IgD-negative memory B cell (primary cell): ENCODE results near the gene TREM1. TPM values are rescaled to one million over a fixed set of nuclear protein-coding genes. Genes with fewer than 3 reads are reported as not detected.

Experiments used
- H3K27ac Mint-ChIP-seq, 3 donors: one replicate each; pipeline ENCODE4 v1.8.0; 2020 to 2022; ENCODE audit warnings: mild to moderate bottlenecking in 3 of 3, mixed read lengths in 3 of 3, moderate library complexity in 1 of 3
- H3K27me3 Mint-ChIP-seq: one replicate; pipeline ENCODE4 v1.8.0; 2021; ENCODE audit warnings: mixed read lengths
- H3K36me3 Mint-ChIP-seq: one replicate; pipeline ENCODE4 v1.8.0; 2020; ENCODE audit warnings: mild to moderate bottlenecking, mixed read lengths
- H3K4me1 Mint-ChIP-seq, 3 donors: one replicate each; pipeline ENCODE4 v1.8.0; 2020 to 2022; ENCODE audit warnings: mixed read lengths in 3 of 3, mild to moderate bottlenecking in 1 of 3
- H3K4me3 Mint-ChIP-seq, 4 donors: one replicate each; pipeline ENCODE4 v1.8.0; 2020 to 2022; ENCODE audit warnings: mild to moderate bottlenecking in 4 of 4, mixed read lengths in 4 of 4, moderate library complexity in 3 of 4
- H3K9me3 Mint-ChIP-seq, 3 donors: one replicate each; pipeline ENCODE4 v1.8.0; 2020 to 2021; ENCODE audit warnings: mixed read lengths in 3 of 3, mild to moderate bottlenecking in 1 of 3
- polyA plus RNA-seq: library from polyadenylated mRNA; unstranded; fragments of 300-500 nt; fragmentation: Illumina TruSeq; gene quantifications from one replicate; pipeline ENCODE4 v1.2.3, GENCODE V29; 2021

The TREM1 gene
- polyA plus RNA-seq, 1 donor from 2014 or later: 0.58 TPM

DNA sequence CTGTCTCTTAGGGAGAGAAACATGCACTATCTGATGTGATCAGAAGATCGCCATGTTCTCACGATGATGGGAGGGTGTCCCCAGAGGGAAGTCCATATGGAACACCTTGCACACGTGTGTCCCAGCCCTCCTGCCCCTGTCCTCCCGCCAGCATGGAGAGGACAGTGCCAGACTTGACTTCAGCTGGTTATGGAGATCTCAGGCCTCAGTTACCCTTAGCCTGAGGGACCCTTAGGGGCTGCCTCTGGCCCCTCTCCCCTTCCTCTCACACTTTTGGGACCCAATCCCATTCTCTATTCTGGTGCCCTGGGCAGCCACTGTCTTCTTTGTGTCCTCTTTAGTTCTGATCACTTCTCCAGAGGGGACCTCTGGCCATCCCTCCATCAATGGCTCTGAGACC lies 56.8 kb downstream of the TREM1 start:
- H3K4me1 Mint-ChIP-seq: peaks cover 0 to 11% (median 3%) of the 10 kb centered on the region in 3 donors

DNA sequence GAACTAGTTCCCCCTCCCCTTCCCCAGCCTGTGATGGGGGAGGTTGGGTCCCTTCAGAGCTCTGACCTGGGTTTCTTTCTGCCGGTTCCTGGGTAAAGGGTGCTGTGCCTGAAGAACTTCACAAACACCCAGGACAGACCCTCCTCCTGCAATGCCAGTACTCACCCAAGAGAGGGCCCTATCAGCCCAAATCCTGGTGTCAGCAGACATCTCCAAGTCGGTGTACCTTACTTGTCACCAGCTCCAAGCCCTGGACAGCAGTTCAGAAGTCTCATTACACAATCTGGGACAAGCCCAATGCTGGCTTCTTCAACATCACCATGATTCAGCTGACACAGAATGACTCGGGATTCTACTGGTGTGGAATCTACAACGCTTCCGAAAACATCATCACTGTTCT lies 57.9 kb downstream of the TREM1 start:
- peaks cover 3% of the 10 kb centered on the region for H3K36me3 Mint-ChIP-seq
- peaks cover 0 to 11% (median 3%) of the 10 kb centered on the region in 3 donors for H3K4me1 Mint-ChIP-seq
- peak overlapping the region in 1 of 4 donors; percentile 44 for H3K4me3 Mint-ChIP-seq
- peaks cover 11% of the 10 kb centered on the region for H3K27me3 Mint-ChIP-seq
- no peak overlapping the region for H3K27ac Mint-ChIP-seq
- H3K9me3 Mint-ChIP-seq: no peaks in the 10 kb centered on the region

More for the DNA sequence above, 56.8 kb downstream of the TREM1 start:
- Mint-ChIP-seq H3K4me3 (no peak overlapping the region), H3K9me3 (no peaks in the 10 kb centered on the region), H3K27ac (no peak overlapping the region), H3K27me3 (peaks cover 11% of the 10 kb centered on the region), H3K36me3 (peaks cover 3% of the 10 kb centered on the region)

DNA sequence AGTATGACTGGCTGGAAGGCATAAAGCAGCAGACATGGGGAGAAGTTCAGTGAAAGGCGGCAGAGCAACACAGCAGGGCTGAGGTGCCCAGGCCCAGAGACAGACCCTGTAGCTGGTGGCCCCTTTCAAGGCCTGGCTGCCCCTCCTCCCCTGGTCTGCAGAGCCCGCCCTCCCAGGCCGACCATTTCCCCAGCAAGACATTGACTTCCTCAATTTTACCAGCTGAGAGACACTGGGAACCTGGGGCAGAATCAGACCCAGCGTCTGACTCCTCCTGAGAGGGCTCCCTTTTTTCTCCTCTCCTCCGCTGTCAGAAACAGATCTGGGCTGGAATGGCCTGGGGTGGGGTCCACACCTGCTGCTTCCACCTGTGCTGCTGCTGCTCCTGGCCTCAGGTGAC lies 58.4 kb downstream of the TREM1 start, which contains the start of gene TREML4:
Gene TREML4 (plus strand): TSS at position 254 of the 400 bp plus-strand sequence. CDS start 79 bp downstream, at position 333.
- Mint-ChIP-seq H3K27ac (no peak within 1 kb of the TSS), H3K27me3 (peaks cover 11% of the 10 kb centered on the region), H3K36me3 (peaks cover 3% of the 10 kb centered on the region), H3K9me3 (no peaks in the 10 kb centered on the region), H3K4me3 (peak within 1 kb of the TSS in 2 of 4 donors; percentile 44 to 68), H3K4me1 (peaks cover 0 to 11% (median 3%) of the 10 kb centered on the region in 3 donors)

DNA sequence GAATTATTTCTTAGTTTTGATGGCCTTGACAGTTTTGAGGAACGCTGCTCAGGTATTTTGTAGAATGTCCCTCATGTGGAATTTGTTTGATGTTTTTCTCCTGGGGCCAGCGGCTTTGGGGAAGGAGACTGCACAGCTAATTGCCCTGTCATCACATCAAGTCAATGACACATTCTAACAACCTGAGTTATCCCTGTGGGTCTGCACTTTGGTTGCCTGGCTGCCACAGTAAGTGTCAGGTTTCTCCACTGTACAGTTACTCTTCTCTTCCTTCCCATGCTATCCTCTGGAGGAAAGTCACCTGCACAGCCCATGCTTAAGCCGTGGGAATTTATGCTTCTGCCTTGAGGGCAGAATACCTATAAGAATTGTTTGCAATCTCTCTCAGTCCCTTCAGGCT lies 59.7 kb downstream of the TREM1 start:
- peaks cover 0 to 11% (median 3%) of the 10 kb centered on the region in 3 donors for H3K4me1 Mint-ChIP-seq

DNA sequence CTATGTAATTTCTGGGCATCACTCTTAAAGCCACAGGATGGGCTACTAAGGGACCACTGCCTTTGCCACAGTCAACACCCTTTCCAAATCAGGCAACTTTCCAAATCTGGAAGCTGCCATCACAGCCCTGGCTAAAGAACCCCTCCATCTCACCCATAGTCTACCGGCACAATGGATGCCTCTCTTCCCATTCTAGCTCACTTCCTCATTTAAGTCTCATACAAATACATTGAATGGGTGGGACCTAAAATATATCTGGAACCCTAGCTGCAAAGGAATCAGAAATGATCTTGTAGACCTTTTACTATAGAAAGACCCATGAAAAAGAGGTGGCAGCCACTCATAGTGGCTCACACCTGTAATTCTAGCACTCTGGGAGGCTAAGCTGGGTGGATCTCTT lies 61.7 kb downstream of the TREM1 start:
- H3K4me3 Mint-ChIP-seq: no peak overlapping the region
- H3K36me3 Mint-ChIP-seq: peaks cover 4% of the 10 kb centered on the region
- H3K27ac Mint-ChIP-seq: no peak overlapping the region
- H3K4me1 Mint-ChIP-seq: peaks cover 0 to 7% (median 3%) of the 10 kb centered on the region in 3 donors
- peaks cover 0 to 6% (median 0%) of the 10 kb centered on the region in 3 donors for H3K9me3 Mint-ChIP-seq
- H3K27me3 Mint-ChIP-seq: peaks cover 4% of the 10 kb centered on the region

More for the DNA sequence above, 59.7 kb downstream of the TREM1 start:
- Mint-ChIP-seq H3K4me3 (no peak overlapping the region), H3K9me3 (no peaks in the 10 kb centered on the region), H3K27ac (no peak overlapping the region), H3K36me3 (peaks cover 6% of the 10 kb centered on the region), H3K27me3 (peaks cover 9% of the 10 kb centered on the region)

Other genes with a start within 250 kb of the TREM1 start
- 0.76 TPM for gene UNC5CL, start 247.5 kb downstream of the TREM1 start, polyA plus RNA-seq
- not detected for gene TSPO2, start 244.2 kb downstream of the TREM1 start, polyA plus RNA-seq
- gene APOBEC2, start 233.5 kb downstream of the TREM1 start, polyA plus RNA-seq: 0.33 TPM
- gene OARD1, start 214.3 kb downstream of the TREM1 start, polyA plus RNA-seq: 58.3 TPM
- gene NFYA, start 213.7 kb downstream of the TREM1 start, polyA plus RNA-seq: 19.1 TPM
- 3.0 TPM for gene TREML1, start 132.3 kb downstream of the TREM1 start, polyA plus RNA-seq
- not detected for gene TREM2, start 123.6 kb downstream of the TREM1 start, polyA plus RNA-seq
- 12.4 TPM for gene TREML2, start 85.5 kb downstream of the TREM1 start, polyA plus RNA-seq
- gene TREML4, start 58.3 kb downstream of the TREM1 start, polyA plus RNA-seq: 2.2 TPM
- not detected for gene NCR2, start 48.9 kb upstream of the TREM1 start, polyA plus RNA-seq